ENCODE data around the gene KL.

KL gene

DNA sequence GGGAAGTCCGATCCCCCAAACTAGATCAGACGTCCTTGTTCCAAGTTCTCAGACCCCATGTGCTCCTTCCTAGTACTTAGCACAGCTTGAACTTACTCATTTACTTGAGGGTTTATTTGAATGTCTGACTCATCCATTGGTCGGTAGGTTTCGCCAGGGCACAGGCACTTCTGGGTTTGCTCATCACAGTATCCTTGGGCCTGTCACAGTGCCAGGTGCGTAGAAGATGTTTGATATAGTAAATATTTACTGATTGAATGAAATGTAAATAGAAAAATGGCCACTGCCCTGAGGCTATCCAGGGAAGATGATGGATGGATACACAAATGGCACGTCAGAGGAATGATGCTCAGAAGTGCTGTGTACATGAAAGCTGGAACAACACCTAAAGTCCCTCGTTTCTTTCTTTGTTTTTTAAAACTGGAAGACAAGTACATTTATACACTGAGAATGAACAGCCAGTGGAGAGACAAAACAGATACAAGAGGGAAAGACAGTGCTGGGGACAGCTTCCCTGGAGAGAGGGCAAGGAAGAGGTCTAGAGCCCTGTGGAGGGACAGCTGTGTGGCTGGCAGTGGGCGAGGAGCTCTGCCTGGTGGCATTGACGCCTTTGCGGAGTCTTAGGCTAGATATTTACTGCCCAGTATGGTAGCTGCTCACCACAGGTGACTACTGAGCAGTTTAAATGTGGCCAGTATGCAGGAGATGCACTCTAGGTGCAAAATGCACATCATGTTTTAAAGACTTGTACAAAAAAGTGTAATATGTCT is 31.2 kb upstream of the KL start:
- no peak overlapping the region for H3K27ac ChIP-seq (ENCODE audit: low read depth, low read length)
- H3K4me1 ChIP-seq (ENCODE audit: control insufficient read depth, insufficient read depth, low read length): no peaks in the 10 kb centered on the region
- no peak overlapping the region for H3K4me3 ChIP-seq (ENCODE audit: low read depth, low read length)
- H3K36me3 ChIP-seq (ENCODE audit: control insufficient read depth, insufficient read depth, low read length): no peaks in the 10 kb centered on the region
- H3K9ac ChIP-seq (ENCODE audit: low read depth, low read length): no peak overlapping the region
- no peaks in the 10 kb centered on the region for H3K27me3 ChIP-seq (ENCODE audit: control insufficient read depth, insufficient read depth, low read length)
- no peaks in the 10 kb centered on the region for H3K9me3 ChIP-seq (ENCODE audit: control insufficient read depth, insufficient read depth, low read length)

DNA sequence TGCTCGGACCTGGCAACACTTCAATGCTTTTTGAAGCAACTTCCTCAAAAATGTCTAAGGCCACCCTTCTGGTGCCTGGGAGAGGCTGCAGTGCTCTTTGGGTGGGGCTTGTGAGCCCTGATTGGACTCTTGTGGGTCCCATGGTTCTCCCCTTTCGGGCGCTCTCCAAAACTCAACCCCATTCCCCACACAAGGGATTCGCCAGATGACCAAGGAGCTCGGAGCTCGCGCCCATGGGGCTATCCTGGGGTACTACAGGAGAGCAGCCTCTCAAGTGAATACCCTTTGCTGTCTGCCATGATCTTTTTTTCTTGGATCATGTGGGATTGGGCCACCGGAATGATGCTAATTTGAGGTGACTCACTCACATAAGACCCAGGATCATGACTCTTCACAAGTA is 29.7 kb upstream of the KL start:
- Histone ChIP-seq H3K36me3 (ENCODE audit: control insufficient read depth, insufficient read depth, low read length) (no peaks in the 10 kb centered on the region), H3K27ac (ENCODE audit: low read depth, low read length) (no peak overlapping the region), H3K9me3 (ENCODE audit: control insufficient read depth, insufficient read depth, low read length) (no peaks in the 10 kb centered on the region), H3K9ac (ENCODE audit: low read depth, low read length) (no peak overlapping the region), H3K27me3 (ENCODE audit: control insufficient read depth, insufficient read depth, low read length) (no peaks in the 10 kb centered on the region), H3K4me3 (ENCODE audit: low read depth, low read length) (no peak overlapping the region), H3K4me1 (ENCODE audit: control insufficient read depth, insufficient read depth, low read length) (no peaks in the 10 kb centered on the region)

DNA sequence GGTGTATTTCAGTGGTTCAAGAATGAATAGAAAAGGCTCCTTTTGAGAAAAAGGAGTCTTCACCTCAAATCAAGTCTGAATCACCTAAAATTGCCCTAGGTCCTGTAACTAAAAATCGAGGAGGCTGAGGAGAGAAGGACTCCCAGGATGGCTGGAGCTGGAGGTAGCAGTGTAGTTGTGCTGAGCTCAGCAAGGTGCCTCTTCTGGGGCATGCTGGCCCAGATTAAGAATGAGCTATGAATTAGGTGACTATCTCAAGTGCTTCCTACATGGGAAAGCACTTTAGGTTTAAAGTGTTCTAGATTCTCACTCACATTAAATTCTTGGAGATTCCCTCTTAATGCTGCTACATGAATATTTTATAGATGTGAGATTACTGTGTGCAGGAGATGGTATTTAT is 28.8 kb upstream of the KL start:
- Histone ChIP-seq H3K4me3 (ENCODE audit: low read depth, low read length) (no peak overlapping the region), H3K9ac (ENCODE audit: low read depth, low read length) (no peak overlapping the region), H3K9me3 (ENCODE audit: control insufficient read depth, insufficient read depth, low read length) (no peaks in the 10 kb centered on the region), H3K27ac (ENCODE audit: low read depth, low read length) (no peak overlapping the region), H3K4me1 (ENCODE audit: control insufficient read depth, insufficient read depth, low read length) (no peaks in the 10 kb centered on the region), H3K36me3 (ENCODE audit: control insufficient read depth, insufficient read depth, low read length) (no peaks in the 10 kb centered on the region), H3K27me3 (ENCODE audit: control insufficient read depth, insufficient read depth, low read length) (no peaks in the 10 kb centered on the region)

DNA sequence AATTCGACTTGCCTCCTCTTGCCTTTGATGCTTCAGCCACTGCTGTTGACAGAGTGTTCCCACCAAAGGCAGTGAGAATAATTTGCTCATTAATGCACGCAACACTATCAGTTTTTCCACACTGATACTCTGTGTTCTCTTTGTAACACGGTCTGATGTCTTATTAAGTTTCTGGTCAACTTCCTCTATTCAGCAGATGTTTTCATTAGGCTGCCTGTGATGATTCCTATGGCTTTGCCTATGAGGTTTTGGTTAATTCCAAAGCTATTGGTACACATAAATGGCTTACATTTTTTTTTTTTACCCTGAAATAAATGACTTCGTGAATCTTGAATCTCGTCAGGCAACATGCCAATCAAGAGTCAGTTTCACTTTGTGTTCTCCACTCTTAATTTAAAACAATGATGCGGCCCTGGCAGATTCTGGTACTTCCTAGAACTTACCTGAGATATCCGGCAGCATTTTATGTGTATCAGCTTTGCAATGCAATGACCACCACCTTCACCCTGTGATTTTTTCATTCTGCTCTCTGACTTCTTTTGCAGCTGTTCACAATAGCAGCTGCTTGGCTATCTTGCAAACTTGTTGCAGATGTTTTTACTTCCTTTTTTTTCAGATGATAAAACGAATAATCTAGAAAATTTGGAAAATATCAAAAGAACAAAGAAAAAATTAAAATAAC is 27.5 kb upstream of the KL start:
- H3K4me3 ChIP-seq (ENCODE audit: low read depth, low read length): no peak overlapping the region
- H3K4me1 ChIP-seq (ENCODE audit: control insufficient read depth, insufficient read depth, low read length): no peaks in the 10 kb centered on the region
- H3K27ac ChIP-seq (ENCODE audit: low read depth, low read length): no peak overlapping the region
- H3K9me3 ChIP-seq (ENCODE audit: control insufficient read depth, insufficient read depth, low read length): no peaks in the 10 kb centered on the region
- no peaks in the 10 kb centered on the region for H3K27me3 ChIP-seq (ENCODE audit: control insufficient read depth, insufficient read depth, low read length)
- H3K36me3 ChIP-seq (ENCODE audit: control insufficient read depth, insufficient read depth, low read length): no peaks in the 10 kb centered on the region
- H3K9ac ChIP-seq (ENCODE audit: low read depth, low read length): no peak overlapping the region

DNA sequence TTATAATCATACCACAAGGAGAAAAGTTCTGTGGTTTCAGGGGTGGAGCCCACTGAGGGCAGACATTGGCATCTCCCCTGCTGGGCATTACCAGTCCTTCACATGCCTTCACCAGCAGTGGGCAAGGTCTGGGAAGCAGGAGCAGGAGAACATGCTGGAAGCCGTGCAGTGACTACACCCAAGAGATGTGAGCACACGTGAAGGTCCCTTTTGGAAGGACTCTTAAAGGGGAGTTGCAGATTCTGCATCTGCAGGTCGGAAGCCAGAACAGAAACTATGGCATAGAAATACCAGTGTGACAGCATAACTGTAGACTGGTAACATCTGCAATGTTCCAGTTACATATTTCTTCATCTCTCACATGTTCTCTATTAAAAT is 26.9 kb upstream of the KL start:
- H3K36me3 ChIP-seq (ENCODE audit: control insufficient read depth, insufficient read depth, low read length): no peaks in the 10 kb centered on the region
- no peak overlapping the region for H3K27ac ChIP-seq (ENCODE audit: low read depth, low read length)
- no peaks in the 10 kb centered on the region for H3K27me3 ChIP-seq (ENCODE audit: control insufficient read depth, insufficient read depth, low read length)
- H3K4me1 ChIP-seq (ENCODE audit: control insufficient read depth, insufficient read depth, low read length): no peaks in the 10 kb centered on the region
- H3K9me3 ChIP-seq (ENCODE audit: control insufficient read depth, insufficient read depth, low read length): no peaks in the 10 kb centered on the region
- H3K9ac ChIP-seq (ENCODE audit: low read depth, low read length): no peak overlapping the region
- no peak overlapping the region for H3K4me3 ChIP-seq (ENCODE audit: low read depth, low read length)

DNA sequence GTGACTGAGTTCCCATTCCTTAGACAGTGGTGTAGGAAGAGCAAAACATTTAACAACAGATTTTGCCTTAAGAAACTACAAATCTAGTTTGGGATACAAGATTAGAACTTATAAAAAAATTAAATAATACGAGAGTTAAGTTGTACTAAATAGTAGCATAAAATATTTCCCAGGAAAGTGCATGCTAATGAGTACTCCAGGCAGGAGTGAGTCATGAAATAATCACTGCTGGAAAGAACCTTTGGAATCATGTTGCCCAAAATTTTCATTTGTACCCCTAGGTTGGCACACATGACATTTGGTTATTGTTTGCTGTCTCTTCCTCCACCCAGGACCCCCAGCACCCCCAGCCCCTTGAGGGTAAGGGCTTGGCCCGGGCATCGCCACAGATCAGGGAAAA is 26.3 kb upstream of the KL start:
- H3K9ac ChIP-seq (ENCODE audit: low read depth, low read length): no peak overlapping the region
- no peak overlapping the region for H3K4me3 ChIP-seq (ENCODE audit: low read depth, low read length)
- no peaks in the 10 kb centered on the region for H3K27me3 ChIP-seq (ENCODE audit: control insufficient read depth, insufficient read depth, low read length)
- no peaks in the 10 kb centered on the region for H3K36me3 ChIP-seq (ENCODE audit: control insufficient read depth, insufficient read depth, low read length)
- no peaks in the 10 kb centered on the region for H3K4me1 ChIP-seq (ENCODE audit: control insufficient read depth, insufficient read depth, low read length)
- H3K9me3 ChIP-seq (ENCODE audit: control insufficient read depth, insufficient read depth, low read length): no peaks in the 10 kb centered on the region
- no peak overlapping the region for H3K27ac ChIP-seq (ENCODE audit: low read depth, low read length)

DNA sequence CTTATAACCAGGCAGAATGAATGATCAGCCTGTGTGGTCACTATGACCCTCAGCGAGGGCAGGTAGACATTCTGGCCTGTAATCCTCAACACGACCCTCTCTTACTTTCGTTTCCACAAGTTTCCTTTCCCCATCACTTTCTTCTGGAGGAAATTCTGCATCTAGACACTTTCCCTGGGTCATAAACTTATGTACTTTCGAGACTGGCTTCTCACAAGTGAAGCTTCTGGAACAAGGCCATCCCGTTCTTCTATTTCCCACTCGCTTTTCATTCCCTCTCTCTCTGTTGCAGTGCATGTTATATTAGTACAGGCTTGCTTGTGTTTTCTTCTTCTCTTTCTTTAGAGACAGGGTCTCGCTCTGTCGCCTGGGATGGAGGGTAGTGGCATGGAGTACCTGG is 23.1 kb upstream of the KL start:
- no peaks in the 10 kb centered on the region for H3K4me1 ChIP-seq (ENCODE audit: control insufficient read depth, insufficient read depth, low read length)
- no peak overlapping the region for H3K9ac ChIP-seq (ENCODE audit: low read depth, low read length)
- no peak overlapping the region for H3K27ac ChIP-seq (ENCODE audit: low read depth, low read length)
- H3K36me3 ChIP-seq (ENCODE audit: control insufficient read depth, insufficient read depth, low read length): no peaks in the 10 kb centered on the region
- no peak overlapping the region for H3K4me3 ChIP-seq (ENCODE audit: low read depth, low read length)
- no peaks in the 10 kb centered on the region for H3K9me3 ChIP-seq (ENCODE audit: control insufficient read depth, insufficient read depth, low read length)
- no peaks in the 10 kb centered on the region for H3K27me3 ChIP-seq (ENCODE audit: control insufficient read depth, insufficient read depth, low read length)

DNA sequence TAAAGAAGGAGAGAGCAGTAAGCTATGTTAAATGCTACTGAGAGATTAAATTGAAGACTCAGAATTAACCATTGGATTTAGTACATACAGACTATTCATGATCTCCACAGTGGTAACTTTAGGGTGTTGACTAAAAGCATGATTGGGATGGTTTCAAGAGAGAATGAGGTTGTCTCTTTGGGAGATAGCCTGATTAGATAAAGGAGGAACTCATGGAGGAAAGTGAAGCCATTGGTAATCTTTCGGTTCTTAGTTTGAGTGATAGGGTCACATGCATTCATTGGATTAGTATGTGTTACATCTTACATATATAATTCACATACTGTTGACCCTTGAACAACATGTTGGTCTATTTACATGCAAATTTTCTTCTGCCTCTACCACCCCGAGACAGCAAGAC is 18.8 kb upstream of the KL start:
- Histone ChIP-seq H3K4me3 (ENCODE audit: low read depth, low read length) (no peak overlapping the region), H3K9me3 (ENCODE audit: control insufficient read depth, insufficient read depth, low read length) (no peaks in the 10 kb centered on the region), H3K9ac (ENCODE audit: low read depth, low read length) (no peak overlapping the region), H3K27me3 (ENCODE audit: control insufficient read depth, insufficient read depth, low read length) (no peaks in the 10 kb centered on the region), H3K4me1 (ENCODE audit: control insufficient read depth, insufficient read depth, low read length) (no peaks in the 10 kb centered on the region), H3K27ac (ENCODE audit: low read depth, low read length) (no peak overlapping the region), H3K36me3 (ENCODE audit: control insufficient read depth, insufficient read depth, low read length) (no peaks in the 10 kb centered on the region)

DNA sequence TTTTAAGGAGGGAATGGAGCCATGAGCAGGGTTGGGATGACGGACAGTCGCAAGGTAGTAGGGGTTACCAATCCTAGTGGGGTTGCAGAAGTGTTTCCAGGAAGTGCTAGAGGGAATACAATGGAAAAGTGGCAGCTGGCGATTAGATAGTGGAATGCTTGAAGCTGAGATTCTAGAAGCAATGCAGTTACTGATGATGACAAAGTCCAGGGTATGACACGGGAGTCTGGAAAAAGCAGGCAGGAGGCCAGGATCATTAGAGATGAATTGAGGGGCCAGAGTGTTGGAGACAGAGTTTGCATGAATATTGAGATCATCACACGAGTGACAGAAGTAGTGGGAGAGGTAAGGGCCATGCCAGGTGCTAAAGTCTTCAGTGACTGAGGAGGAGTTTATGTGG is 17.3 kb upstream of the KL start:
- no peaks in the 10 kb centered on the region for H3K27me3 ChIP-seq (ENCODE audit: control insufficient read depth, insufficient read depth, low read length)
- H3K36me3 ChIP-seq (ENCODE audit: control insufficient read depth, insufficient read depth, low read length): no peaks in the 10 kb centered on the region
- no peak overlapping the region for H3K27ac ChIP-seq (ENCODE audit: low read depth, low read length)
- no peak overlapping the region for H3K9ac ChIP-seq (ENCODE audit: low read depth, low read length)
- H3K4me1 ChIP-seq (ENCODE audit: control insufficient read depth, insufficient read depth, low read length): no peaks in the 10 kb centered on the region
- H3K9me3 ChIP-seq (ENCODE audit: control insufficient read depth, insufficient read depth, low read length): no peaks in the 10 kb centered on the region; the same call in 1 of the 2 replicates
- no peak overlapping the region for H3K4me3 ChIP-seq (ENCODE audit: low read depth, low read length)

DNA sequence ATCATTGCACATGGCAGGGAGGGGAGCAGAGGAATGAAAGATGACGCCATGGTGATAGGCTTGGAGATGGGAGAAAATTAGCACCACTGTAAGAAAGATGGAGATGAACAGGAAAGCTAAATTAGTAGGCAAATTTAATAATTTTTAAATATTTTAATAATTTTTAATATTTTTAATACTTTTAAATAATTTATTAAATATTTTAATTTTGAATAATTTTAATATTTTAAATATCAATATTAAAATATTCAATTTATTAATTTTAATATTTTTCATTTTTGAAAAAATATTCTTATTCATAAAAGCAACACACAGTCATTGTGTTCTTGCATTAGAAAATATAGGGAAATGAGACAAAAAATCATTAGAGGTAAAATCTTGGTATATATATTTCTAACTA is 15.9 kb upstream of the KL start:
- no peak overlapping the region for H3K9ac ChIP-seq (ENCODE audit: low read depth, low read length)
- H3K9me3 ChIP-seq (ENCODE audit: control insufficient read depth, insufficient read depth, low read length): no peaks in the 10 kb centered on the region; the same call in 1 of the 2 replicates
- peaks cover 8% of the 10 kb centered on the region for H3K4me1 ChIP-seq (ENCODE audit: control insufficient read depth, insufficient read depth, low read length)
- no peaks in the 10 kb centered on the region for H3K36me3 ChIP-seq (ENCODE audit: control insufficient read depth, insufficient read depth, low read length)
- no peak overlapping the region for H3K4me3 ChIP-seq (ENCODE audit: low read depth, low read length)
- no peak overlapping the region for H3K27ac ChIP-seq (ENCODE audit: low read depth, low read length)
- no peaks in the 10 kb centered on the region for H3K27me3 ChIP-seq (ENCODE audit: control insufficient read depth, insufficient read depth, low read length)

DNA sequence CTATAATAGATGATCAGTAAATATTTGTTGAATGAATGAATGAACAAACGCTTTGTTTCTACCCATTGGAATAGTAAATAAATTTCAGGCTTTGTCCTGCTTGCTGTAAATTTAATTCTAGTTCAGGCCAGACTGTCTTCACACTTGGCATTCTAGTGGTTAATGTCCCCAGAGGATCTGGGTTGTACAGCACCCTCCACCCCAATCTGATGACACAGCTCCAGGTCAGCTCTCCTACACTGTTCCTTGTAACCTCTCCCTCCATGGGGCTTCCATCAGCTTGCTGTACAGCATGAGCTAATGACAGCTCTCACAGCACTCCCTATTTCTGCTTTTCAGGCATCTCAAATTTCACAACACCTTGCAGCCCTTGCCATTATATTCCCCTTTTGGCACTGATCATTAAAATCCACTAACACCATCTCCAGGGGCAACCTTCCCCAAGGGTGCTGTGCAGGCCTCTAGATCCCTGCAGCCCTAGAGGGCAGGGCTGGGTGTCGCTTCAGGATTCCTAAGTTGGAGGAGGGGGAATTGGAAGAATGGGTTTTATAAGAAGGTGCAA is 12.7 kb upstream of the KL start:
- Histone ChIP-seq H3K27ac (ENCODE audit: low read depth, low read length) (no peak overlapping the region), H3K9ac (ENCODE audit: low read depth, low read length) (no peak overlapping the region), H3K27me3 (ENCODE audit: control insufficient read depth, insufficient read depth, low read length) (no peaks in the 10 kb centered on the region), H3K9me3 (ENCODE audit: control insufficient read depth, insufficient read depth, low read length) (peaks cover 12% of the 10 kb centered on the region), H3K36me3 (ENCODE audit: control insufficient read depth, insufficient read depth, low read length) (no peaks in the 10 kb centered on the region), H3K4me1 (ENCODE audit: control insufficient read depth, insufficient read depth, low read length) (peaks cover 19% of the 10 kb centered on the region), H3K4me3 (ENCODE audit: low read depth, low read length) (no peak overlapping the region)

All from HUES48 (cell line).